Left lobe of liver (tissue), 2 donors: ENCODE results near the gene IGSF9B. TPM values are rescaled to one million over a fixed set of nuclear protein-coding genes. Genes with fewer than 3 reads are reported as not detected.

Source experiments
- ATAC-seq: fragments of 200-7000 bp; cut with Tn5 transposase; one replicate; pipeline ENCODE4 v1.9.1; 2020; ENCODE audit warnings: mild to moderate bottlenecking, moderate library complexity
- DNase-seq: peaks from one replicate; pipeline ENCODE4 v3.0.0-alpha.2; 2020; ENCODE audit warnings: low spot score
- total RNA-seq: library from RNA; stranded (reverse); gene quantifications from one replicate; pipeline ENCODE4 v1.2.1, GENCODE V29; 2021
- donor health status: DM: no; HTN: no; CAD: no; lungs with moderate emphysema.
- donor health status: DM: no; HTN: yes; CAD: no.

Gene IGSF9B
- total RNA-seq, 1 donor from 2014 or later: 0.13 TPM

- ATAC-seq (no peak), DNase-seq (peak; percentile 7)
These were observed 70.7 kb downstream of the IGSF9B start for GRCh38 chr11:133886029-133886428.

- ATAC-seq: no peak
- DNase-seq: no peak
These were observed 84.6 kb downstream of the IGSF9B start for GRCh38 chr11:133872160-133872559.

GRCh38 chr11:133867456-133867855, 89.3 kb downstream of the IGSF9B start:
- DNase-seq: no peak

GRCh38 chr11:133865466-133865865, 91.3 kb downstream of the IGSF9B start:
- ATAC-seq (no peak), DNase-seq (no peak)

More at GRCh38 chr11:133867456-133867855, 89.3 kb downstream of the IGSF9B start:
- no peak for ATAC-seq

- no peak for ATAC-seq
- no peak for DNase-seq
These were observed 92.0 kb downstream of the IGSF9B start for GRCh38 chr11:133864756-133865155.

- ATAC-seq (no peak), DNase-seq (no peak)
These were observed 96.6 kb downstream of the IGSF9B start for GRCh38 chr11:133860151-133860550.

Other genes starting within 250 kb of the IGSF9B start
- not detected for gene SPATA19, start 111.5 kb downstream of the IGSF9B start, total RNA-seq
- gene JAM3, start 112.1 kb upstream of the IGSF9B start, total RNA-seq: 0.75 TPM